K562 (cell line): ENCODE results near the gene EDRF1.

ENCODE experiments used
- SIRT6 ChIP-seq: IDR thresholded peaks from one replicate; pipeline ENCODE4 v1.6.1; 2012; ENCODE audit warnings: low read depth, mild to moderate bottlenecking, control low read depth, inconsistent platforms, low read length, moderate library complexity
- SP2 ChIP-seq: IDR thresholded peaks from 2 replicates; pipeline ENCODE4 v1.6.1; 2011; ENCODE audit warnings: mild to moderate bottlenecking, low read depth, low read length, moderate library complexity; ENCODE audit not compliant: poor library complexity, severe bottlenecking; ENCODE audit errors: extremely low read depth
- ZBTB26 ChIP-seq: fragments of 450-650 bp; formaldehyde crosslinking; IDR thresholded peaks from 2 replicates; pipeline ENCODE4 v1.4.0; 2022; ENCODE audit warnings: missing genetic modification characterization
- ZBTB40 ChIP-seq, 2 experiments: fragments of 450-650 bp in 1 of 2; sonication (generic) in 1 of 2; formaldehyde crosslinking in 1 of 2; IDR thresholded peaks; 2 replicates each; pipeline versions ENCODE4 v1.7.1 to v1.9.0; 2016 to 2022; ENCODE audit warnings: inconsistent platforms in 1 of 2, mild to moderate bottlenecking in 1 of 2, missing genetic modification reagents in 1 of 2

GRCh38 chr10:125765835-125766234 lies 46.3 kb downstream of the EDRF1 start:
- TF ChIP-seq ZBTB26 (CRISPR knock-in tag) = no peak
- no peak for TF ChIP-seq SP2
- no peak for TF ChIP-seq SIRT6
- TF ChIP-seq ZBTB40 (IDR thresholded peaks at IDR 0.05) = no peak
- TF ChIP-seq ZBTB40 (CRISPR knock-in tag; IDR thresholded peaks at IDR 0.05) = no peak
